ENCODE results near the gene PCMTD2.
"Not testable (repeated sequence)": the region's sequence is repeated elsewhere in the genome, so short reads cannot be mapped to it uniquely, and the experiment has no call there.

The PCMTD2 gene

GRCh38 chr20:64286447-64287263 lies 31.1 kb downstream of the PCMTD2 start:
- DNase-seq (ENCODE audit: low read depth in 2 of 2): not testable (repeated sequence)

- not testable (repeated sequence) for DNase-seq (ENCODE audit: low read depth in 2 of 2)
Measured at GRCh38 chr20:64287264-64287590, 31.7 kb downstream of the PCMTD2 start.

GRCh38 chr20:64292167-64292566 lies 36.6 kb downstream of the PCMTD2 start:
- DNase-seq (ENCODE audit: low read depth in 2 of 2): not testable (repeated sequence)

- not testable (repeated sequence) for DNase-seq (ENCODE audit: low read depth in 2 of 2)
Measured at GRCh38 chr20:64303086-64303485, 47.5 kb downstream of the PCMTD2 start.

GRCh38 chr20:64313761-64314160 lies 58.2 kb downstream of the PCMTD2 start:
- not testable (repeated sequence) for DNase-seq (ENCODE audit: low read depth in 2 of 2)

- not testable (repeated sequence) for DNase-seq (ENCODE audit: low read depth in 2 of 2)
Measured at GRCh38 chr20:64315381-64315780, 59.8 kb downstream of the PCMTD2 start.

GRCh38 chr20:64315884-64316283 lies 60.3 kb downstream of the PCMTD2 start:
- not testable (repeated sequence) for DNase-seq (ENCODE audit: low read depth in 2 of 2)

GRCh38 chr20:64316415-64317083 lies 61.0 kb downstream of the PCMTD2 start:
- not testable (repeated sequence) for DNase-seq (ENCODE audit: low read depth in 2 of 2)

GRCh38 chr20:64317331-64317730 lies 61.8 kb downstream of the PCMTD2 start:
- not testable (repeated sequence) for DNase-seq (ENCODE audit: low read depth in 2 of 2)

- DNase-seq (ENCODE audit: low read depth in 2 of 2): not testable (repeated sequence)
Measured at GRCh38 chr20:64318056-64318455, 62.5 kb downstream of the PCMTD2 start.

- not testable (repeated sequence) for DNase-seq (ENCODE audit: low read depth in 2 of 2)
Measured at GRCh38 chr20:64322031-64322789, 66.7 kb downstream of the PCMTD2 start.
